Liver (tissue), 3 donors: ENCODE results near the gene ANKRD27.
"Not testable (repeated sequence)": the region's sequence is repeated elsewhere in the genome, so short reads cannot be mapped to it uniquely, and the experiment has no call there.

Experiments
- EGR1 ChIP-seq, 2 donors: IDR thresholded peaks; 2 replicates each; pipeline ENCODE4 v1.6.1; 2016 to 2018; ENCODE audit warnings: antibody characterized with exemption in 2 of 2, low read depth in 2 of 2
- GABPA ChIP-seq, 2 donors: IDR thresholded peaks in 1 of 2; conservative IDR thresholded peaks in 1 of 2; 2 replicates each; pipeline ENCODE4 v1.6.1; 2016; ENCODE audit warnings: antibody characterized with exemption in 2 of 2, mild to moderate bottlenecking in 1 of 2, moderate library complexity in 1 of 2
- HNF4A ChIP-seq, 2 donors: conservative IDR thresholded peaks; 2 replicates each; pipeline ENCODE4 v1.6.1; 2016; ENCODE audit warnings: antibody characterized with exemption in 2 of 2, mild to moderate bottlenecking in 2 of 2
- JUND ChIP-seq, 2 donors: IDR thresholded peaks; 2 replicates each; pipeline ENCODE4 v1.6.1; 2016; ENCODE audit warnings: antibody characterized with exemption in 2 of 2
- NR2F2 ChIP-seq: IDR thresholded peaks from 2 replicates; pipeline ENCODE4 v1.6.1; 2016; ENCODE audit warnings: antibody characterized with exemption
- RAD21 ChIP-seq, 2 donors: IDR thresholded peaks; 2 replicates each; pipeline ENCODE4 v1.6.1; 2016; ENCODE audit warnings: antibody characterized with exemption in 2 of 2, mild to moderate bottlenecking in 2 of 2
- SP1 ChIP-seq: IDR thresholded peaks from 2 replicates; pipeline ENCODE4 v1.6.1; 2018; ENCODE audit warnings: antibody characterized with exemption, mild to moderate bottlenecking
- TAF1 ChIP-seq: conservative IDR thresholded peaks from 2 replicates; pipeline ENCODE4 v1.6.1; 2016; ENCODE audit warnings: antibody characterized with exemption, mild to moderate bottlenecking
- YY1 ChIP-seq: IDR thresholded peaks from 2 replicates; pipeline ENCODE4 v1.6.1; 2016; ENCODE audit warnings: antibody characterized with exemption, mild to moderate bottlenecking
- TF ChIP-seq, protein P1 (sequence below): fragments of 150-350 bp; IDR thresholded peaks from 2 replicates; pipeline ENCODE4 v1.5.1; 2017; ENCODE audit warnings: improper control_type of control experiment, low read depth, low read length; ENCODE audit not compliant: missing input control
- TF ChIP-seq, protein P2 (sequence below): IDR thresholded peaks from 2 replicates; pipeline ENCODE4 v1.6.1; 2016; ENCODE audit warnings: antibody characterized with exemption
- TF ChIP-seq, protein P3 (sequence below): IDR thresholded peaks from 2 replicates; pipeline ENCODE4 v1.6.1; 2016; ENCODE audit warnings: antibody characterized with exemption
- TF ChIP-seq, protein P4 (sequence below): IDR thresholded peaks from 2 replicates; pipeline ENCODE4 v1.6.1; 2016; ENCODE audit warnings: antibody characterized with exemption, mild to moderate bottlenecking
- donor health status: healthy.
- donor health status: healthy.

DNA sequence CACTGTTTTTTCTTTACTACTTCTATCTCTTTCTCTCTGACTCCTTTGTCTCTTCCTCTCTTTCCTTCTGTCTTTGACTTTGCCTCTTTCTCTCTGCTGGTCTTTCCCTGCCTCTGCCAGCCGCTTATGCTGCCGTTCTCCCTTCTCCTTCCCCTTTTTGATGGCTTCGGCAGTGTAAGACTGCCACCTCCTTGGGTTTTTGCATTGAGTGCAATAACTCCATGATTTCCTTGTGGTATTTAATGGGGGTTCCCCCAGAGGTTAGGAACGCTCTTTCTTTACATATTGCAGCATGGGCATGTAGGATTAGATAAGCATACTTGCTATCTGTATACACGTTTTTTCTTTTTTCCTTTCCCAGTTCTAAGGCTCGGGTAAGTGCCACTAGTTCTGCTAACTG is 20.5 kb upstream of the ANKRD27 start:
- not testable (repeated sequence) for TF ChIP-seq RAD21 (IDR thresholded peaks at IDR 0.05); HNF4A (conservative IDR thresholded peaks at IDR 0.05); EGR1 (IDR thresholded peaks at IDR 0.05; ENCODE audit: low read depth in 2 of 2); YY1; GABPA (IDR thresholded peaks at IDR 0.05 in 1 of 2, conservative IDR thresholded peaks at IDR 0.05 in 1 of 2); JUND (IDR thresholded peaks at IDR 0.05); TAF1; NR2F2; SP1
- TF ChIP-seq, protein P1, sequence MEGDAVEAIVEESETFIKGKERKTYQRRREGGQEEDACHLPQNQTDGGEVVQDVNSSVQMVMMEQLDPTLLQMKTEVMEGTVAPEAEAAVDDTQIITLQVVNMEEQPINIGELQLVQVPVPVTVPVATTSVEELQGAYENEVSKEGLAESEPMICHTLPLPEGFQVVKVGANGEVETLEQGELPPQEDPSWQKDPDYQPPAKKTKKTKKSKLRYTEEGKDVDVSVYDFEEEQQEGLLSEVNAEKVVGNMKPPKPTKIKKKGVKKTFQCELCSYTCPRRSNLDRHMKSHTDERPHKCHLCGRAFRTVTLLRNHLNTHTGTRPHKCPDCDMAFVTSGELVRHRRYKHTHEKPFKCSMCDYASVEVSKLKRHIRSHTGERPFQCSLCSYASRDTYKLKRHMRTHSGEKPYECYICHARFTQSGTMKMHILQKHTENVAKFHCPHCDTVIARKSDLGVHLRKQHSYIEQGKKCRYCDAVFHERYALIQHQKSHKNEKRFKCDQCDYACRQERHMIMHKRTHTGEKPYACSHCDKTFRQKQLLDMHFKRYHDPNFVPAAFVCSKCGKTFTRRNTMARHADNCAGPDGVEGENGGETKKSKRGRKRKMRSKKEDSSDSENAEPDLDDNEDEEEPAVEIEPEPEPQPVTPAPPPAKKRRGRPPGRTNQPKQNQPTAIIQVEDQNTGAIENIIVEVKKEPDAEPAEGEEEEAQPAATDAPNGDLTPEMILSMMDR = not testable (repeated sequence)
- TF ChIP-seq, protein P2, sequence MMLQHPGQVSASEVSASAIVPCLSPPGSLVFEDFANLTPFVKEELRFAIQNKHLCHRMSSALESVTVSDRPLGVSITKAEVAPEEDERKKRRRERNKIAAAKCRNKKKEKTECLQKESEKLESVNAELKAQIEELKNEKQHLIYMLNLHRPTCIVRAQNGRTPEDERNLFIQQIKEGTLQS = not testable (repeated sequence)
- TF ChIP-seq, protein P3, sequence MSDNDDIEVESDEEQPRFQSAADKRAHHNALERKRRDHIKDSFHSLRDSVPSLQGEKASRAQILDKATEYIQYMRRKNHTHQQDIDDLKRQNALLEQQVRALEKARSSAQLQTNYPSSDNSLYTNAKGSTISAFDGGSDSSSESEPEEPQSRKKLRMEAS = not testable (repeated sequence)
- TF ChIP-seq, protein P4, sequence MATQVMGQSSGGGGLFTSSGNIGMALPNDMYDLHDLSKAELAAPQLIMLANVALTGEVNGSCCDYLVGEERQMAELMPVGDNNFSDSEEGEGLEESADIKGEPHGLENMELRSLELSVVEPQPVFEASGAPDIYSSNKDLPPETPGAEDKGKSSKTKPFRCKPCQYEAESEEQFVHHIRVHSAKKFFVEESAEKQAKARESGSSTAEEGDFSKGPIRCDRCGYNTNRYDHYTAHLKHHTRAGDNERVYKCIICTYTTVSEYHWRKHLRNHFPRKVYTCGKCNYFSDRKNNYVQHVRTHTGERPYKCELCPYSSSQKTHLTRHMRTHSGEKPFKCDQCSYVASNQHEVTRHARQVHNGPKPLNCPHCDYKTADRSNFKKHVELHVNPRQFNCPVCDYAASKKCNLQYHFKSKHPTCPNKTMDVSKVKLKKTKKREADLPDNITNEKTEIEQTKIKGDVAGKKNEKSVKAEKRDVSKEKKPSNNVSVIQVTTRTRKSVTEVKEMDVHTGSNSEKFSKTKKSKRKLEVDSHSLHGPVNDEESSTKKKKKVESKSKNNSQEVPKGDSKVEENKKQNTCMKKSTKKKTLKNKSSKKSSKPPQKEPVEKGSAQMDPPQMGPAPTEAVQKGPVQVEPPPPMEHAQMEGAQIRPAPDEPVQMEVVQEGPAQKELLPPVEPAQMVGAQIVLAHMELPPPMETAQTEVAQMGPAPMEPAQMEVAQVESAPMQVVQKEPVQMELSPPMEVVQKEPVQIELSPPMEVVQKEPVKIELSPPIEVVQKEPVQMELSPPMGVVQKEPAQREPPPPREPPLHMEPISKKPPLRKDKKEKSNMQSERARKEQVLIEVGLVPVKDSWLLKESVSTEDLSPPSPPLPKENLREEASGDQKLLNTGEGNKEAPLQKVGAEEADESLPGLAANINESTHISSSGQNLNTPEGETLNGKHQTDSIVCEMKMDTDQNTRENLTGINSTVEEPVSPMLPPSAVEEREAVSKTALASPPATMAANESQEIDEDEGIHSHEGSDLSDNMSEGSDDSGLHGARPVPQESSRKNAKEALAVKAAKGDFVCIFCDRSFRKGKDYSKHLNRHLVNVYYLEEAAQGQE = not testable (repeated sequence)
